Endometrium (tissue), 2 donors: ENCODE measurements around the gene RUBCNL.
A peak's percentile ranks its signal among the peaks of the same experiment; 100 is the strongest.

Source experiments
- FAIRE-seq: peaks from 2 replicates; lab custom pipeline; 2012; peaks lifted over from hg19 to GRCh38; lab: Jason Lieb, UNC
- donor health status: control.
- donor health status: control.

Gene RUBCNL

GRCh38 chr13:46340631-46341111 lies 46.4 kb downstream of the RUBCNL start:
- no peak for FAIRE-seq

GRCh38 chr13:46340011-46340410 lies 47.0 kb downstream of the RUBCNL start:
- FAIRE-seq, result no peak

GRCh38 chr13:46339035-46339666 lies 47.9 kb downstream of the RUBCNL start:
- no peak for FAIRE-seq

DNA sequence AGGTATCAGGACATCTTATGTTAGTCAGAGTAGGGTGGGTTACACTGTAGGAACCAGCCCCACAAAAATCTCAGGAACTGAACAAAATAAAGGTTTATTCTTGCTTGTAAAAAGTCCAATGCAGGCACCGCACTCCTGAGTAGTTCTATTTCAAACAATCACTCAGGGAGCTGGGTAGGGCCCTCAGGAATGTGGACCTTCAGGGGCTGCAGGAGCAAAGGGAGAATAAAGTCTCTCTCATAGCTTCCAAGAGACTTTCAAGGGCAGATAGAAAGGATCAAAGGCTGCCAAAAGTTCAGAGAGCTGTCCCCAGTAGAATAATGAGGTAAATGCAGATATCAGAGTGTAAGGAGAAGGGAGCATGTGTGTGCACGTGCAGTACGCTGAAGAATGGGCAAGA lies 49.4 kb downstream of the RUBCNL start:
- FAIRE-seq, result no peak

- no peak for FAIRE-seq
Measured at GRCh38 chr13:46334035-46334822, 52.8 kb downstream of the RUBCNL start.

DNA sequence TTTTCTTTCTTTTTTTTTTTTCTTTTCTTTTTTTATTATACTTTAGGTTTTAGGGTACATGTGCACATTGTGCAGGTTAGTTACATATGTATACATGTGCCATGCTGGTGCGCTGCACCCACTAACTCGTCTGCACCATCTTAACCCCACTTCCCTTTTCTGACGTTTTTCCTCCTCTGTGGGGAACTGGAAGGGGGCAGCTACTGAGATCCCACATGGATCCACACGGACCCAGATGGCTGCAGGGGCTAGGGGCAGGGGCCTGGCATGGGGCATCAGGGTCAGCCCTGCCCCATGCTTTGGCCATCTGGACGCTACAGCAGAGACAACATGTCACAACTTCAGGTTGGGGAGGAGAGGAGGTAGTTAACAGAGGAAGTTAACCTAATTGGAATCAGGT lies 54.3 kb downstream of the RUBCNL start:
- FAIRE-seq, result no peak

- no peak for FAIRE-seq
Measured at GRCh38 chr13:46329624-46330023, 57.4 kb downstream of the RUBCNL start.

GRCh38 chr13:46327246-46327645 lies 59.8 kb downstream of the RUBCNL start:
- no peak for FAIRE-seq

DNA sequence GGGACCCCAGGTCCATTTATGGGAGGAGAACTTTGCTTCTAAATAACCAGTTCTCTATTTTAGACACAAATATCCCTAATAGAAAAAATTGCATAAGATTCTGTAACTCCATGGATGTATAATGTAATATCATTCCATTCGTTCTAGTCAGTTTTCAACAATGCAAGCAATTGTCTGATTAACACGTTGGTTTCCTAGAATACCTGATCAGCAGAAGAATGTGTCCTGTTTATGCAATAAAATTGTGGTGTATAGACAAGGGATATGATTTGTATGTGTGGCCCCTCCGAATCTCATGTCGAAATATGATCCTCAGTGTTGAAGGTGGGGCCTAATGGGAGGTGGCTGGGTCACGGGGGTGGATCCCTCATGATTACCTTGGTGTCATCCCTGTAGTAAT lies 62.1 kb downstream of the RUBCNL start:
- FAIRE-seq, result no peak

DNA sequence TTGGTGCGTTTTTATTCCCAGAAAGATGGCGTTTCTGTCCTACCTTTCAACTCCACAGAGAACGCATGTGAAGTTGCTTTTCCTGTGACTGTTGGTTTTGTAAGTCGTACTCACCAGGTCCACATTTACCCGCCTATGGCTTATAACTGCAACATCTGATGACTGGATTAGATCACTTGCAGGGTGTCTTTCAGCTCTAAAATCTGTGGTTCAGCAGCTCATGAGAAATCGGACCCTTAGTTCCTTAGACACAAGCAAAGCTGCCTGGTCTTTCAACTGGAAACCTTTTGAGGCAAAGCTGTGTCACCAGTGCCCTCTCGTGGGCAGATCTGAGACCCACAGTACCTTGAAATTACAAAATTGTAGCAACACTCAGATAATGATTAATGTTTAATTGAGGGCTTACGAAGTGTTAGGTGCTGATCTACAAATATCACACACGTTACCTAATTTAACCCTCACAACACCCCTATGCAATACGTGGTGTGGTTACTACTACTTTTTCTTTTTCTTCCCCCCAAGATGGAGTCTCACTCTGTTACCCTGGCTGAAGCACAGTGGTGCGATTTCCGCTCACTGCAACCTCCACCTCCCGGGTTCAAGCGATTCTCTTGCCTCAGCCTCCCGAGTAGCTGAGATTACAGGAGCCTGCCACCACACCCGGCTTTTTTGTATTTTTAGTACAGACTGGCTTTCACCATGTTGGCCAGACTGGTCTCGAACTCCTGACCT lies 65.4 kb downstream of the RUBCNL start:
- FAIRE-seq, result peak; percentile 86

GRCh38 chr13:46320821-46321220 lies 66.2 kb downstream of the RUBCNL start:
- FAIRE-seq, result no peak

DNA sequence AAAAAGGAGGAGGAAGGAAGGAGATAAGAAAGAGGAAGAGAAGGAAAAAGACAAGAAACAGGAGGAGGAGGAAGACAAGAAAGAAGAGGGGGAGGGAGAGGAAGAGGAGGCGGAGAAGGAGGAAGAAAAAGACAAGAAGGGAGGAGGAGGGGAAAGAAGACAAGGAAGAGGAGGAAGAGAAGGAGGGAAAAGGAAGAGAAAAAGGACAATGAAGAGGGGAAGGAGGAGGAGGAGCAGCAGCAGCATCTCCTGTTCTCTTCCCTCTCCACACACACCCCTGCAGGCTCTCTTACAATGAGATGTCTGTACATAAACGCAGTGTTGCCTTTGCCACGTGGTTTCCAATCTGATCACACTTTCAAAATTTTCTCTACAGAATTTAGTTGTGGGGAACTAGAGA lies 66.6 kb downstream of the RUBCNL start:
- no peak for FAIRE-seq

- no peak for FAIRE-seq
Measured at GRCh38 chr13:46318986-46319385, 68.1 kb downstream of the RUBCNL start.

DNA sequence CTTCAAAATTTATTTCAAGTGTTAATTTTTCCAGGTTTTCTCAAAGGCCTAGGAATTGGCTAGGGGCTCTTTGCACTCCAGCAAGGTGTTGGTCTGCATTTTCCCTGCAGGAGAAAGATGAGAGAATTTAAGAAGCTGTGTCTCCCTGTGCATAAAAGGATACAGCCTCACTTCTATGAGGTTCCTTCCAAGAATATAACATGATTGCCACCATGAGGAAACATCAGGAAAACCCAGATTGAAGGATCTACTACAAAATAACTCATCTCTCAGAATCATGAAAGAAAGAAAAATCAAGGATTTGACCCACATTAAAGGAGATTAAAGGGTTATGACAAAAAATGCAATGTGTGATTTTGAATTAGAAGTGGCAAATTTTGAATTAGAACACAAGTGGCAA lies 69.9 kb downstream of the RUBCNL start:
- FAIRE-seq, result peak; percentile 43

DNA sequence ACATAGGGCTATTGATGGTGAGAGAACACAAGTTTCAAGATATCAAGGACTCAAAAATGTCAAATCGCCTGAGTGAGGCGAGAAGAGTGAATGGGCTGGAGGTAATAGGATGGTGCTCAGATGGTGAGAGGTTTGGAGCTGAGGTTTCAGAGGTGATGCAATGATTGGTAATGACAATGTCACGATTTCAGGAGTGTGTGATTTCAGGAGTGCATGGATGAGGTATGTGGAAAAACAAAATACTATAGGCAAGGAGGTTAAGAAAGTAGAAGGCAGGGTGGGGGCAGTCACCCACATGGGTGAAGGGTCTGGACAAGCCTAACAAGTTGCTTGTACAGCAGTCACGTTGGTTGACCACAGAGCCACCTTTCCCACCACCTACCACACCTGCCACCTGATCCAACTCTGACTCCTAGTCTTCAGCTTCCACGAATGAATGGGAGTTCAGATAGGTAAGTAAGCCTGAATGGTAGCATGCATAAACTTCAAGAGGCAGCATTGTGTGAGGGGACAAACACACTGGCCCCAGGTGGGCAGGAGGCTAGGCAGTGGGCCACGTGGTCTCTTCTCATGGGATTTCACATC lies 71.5 kb downstream of the RUBCNL start:
- no peak for FAIRE-seq

- peak; percentile 93 for FAIRE-seq
Measured at GRCh38 chr13:46315036-46315435, 72.0 kb downstream of the RUBCNL start.

GRCh38 chr13:46314587-46314986 lies 72.5 kb downstream of the RUBCNL start:
- FAIRE-seq, result no peak

GRCh38 chr13:46313432-46314257 lies 73.4 kb downstream of the RUBCNL start:
- FAIRE-seq, result peak; percentile 29

DNA sequence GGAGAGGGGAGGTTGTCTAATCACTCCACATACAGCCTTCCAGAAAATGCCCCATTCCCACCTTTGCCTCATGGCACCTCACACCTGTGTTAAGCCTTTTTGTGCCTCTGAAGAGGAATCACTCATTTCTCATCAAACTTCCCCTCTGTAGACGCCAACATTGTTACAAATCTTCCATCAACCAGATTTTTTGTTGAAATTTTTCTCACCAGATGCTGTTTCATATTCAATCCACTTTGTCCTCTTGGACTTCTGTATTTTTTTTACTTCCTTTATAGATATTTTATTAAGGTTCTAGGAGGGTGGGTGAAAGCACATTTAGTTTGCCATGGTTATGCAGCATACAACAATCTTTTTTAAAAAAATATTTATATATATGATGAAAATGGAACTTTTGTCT lies 74.0 kb downstream of the RUBCNL start:
- no peak for FAIRE-seq

DNA sequence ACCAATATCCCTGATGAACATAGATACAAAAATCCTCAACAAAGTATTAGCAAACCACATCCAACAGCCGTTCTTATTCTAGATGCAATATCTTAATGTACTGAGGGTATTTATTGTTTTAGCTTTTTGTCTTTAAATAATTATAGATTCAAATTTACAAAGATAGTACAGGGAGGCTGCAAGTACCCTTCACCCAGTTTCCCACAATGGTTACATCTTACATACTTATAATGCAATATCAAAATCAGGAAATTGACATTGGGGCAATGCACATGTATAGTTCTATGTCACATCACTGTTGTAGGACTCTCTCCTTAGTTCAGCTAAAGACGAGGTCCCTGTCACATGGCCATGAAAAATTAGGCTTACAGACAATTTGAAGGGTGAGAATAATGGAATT lies 75.8 kb downstream of the RUBCNL start:
- FAIRE-seq, result no peak

- FAIRE-seq, result no peak
Measured at GRCh38 chr13:46310066-46310465, 77.0 kb downstream of the RUBCNL start.

DNA sequence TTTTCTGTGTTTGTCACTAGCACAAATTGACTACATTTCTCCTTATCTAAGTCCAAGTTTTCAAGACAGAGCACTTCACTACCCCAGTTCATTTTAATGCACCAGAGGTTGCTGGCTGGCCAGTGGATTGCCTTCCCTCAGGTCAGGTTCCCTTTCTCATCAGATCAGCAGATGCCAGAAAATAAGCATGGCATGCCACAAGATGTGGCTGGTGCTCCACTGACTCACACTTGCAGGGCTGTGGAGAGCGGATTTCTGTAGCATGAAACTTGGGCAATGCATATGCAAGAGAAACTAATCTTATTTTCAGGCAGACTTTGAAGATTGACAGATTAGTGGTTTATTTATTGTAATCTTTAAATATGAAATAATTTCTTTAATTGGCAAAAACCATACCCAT lies 79.5 kb downstream of the RUBCNL start:
- no peak for FAIRE-seq
